Karpas-422 (cell line): Measurements from ENCODE around the gene COL4A2. TPM values are rescaled to one million over a fixed set of nuclear protein-coding genes. Genes with fewer than 3 reads are reported as not detected.
"Not testable (repeated sequence)": the region's sequence is repeated elsewhere in the genome, so short reads cannot be mapped to it uniquely, and the experiment has no call there.

ENCODE experiments used
- DNase-seq: peaks from one replicate; pipeline ENCODE4 v3.0.0-alpha.2; 2015
- H2AFZ ChIP-seq: fragments of 200-600 bp; sonication (generic); 2 replicates; pipeline ENCODE4 v1.6.1; 2014; ENCODE audit warnings: antibody characterized with exemption, low read length, mixed read lengths
- H3K27ac ChIP-seq: fragments of 200-600 bp; sonication (generic); 2 replicates; pipeline ENCODE4 v1.5.1; 2014; ENCODE audit warnings: mild to moderate bottlenecking, low read length, moderate library complexity
- H3K27me3 ChIP-seq: fragments of 200-600 bp; sonication (generic); 2 replicates; pipeline ENCODE4 v1.6.1; 2014; ENCODE audit warnings: low read length, mixed read lengths
- H3K36me3 ChIP-seq: fragments of 200-600 bp; sonication (generic); 2 replicates; pipeline ENCODE4 v1.6.1; 2014; ENCODE audit warnings: low read length, mixed read lengths; ENCODE audit not compliant: insufficient read depth
- H3K4me1 ChIP-seq: fragments of 200-600 bp; sonication (generic); 2 replicates; pipeline ENCODE4 v1.6.1; 2014; ENCODE audit warnings: mild to moderate bottlenecking, low read length, mixed read lengths
- H3K4me2 ChIP-seq: fragments of 200-600 bp; sonication (generic); 2 replicates; pipeline ENCODE4 v1.6.1; 2014; ENCODE audit warnings: low read length, low read depth, mild to moderate bottlenecking; ENCODE audit not compliant: poor library complexity, severe bottlenecking
- H3K4me3 ChIP-seq: fragments of 200-600 bp; sonication (generic); 2 replicates; pipeline ENCODE4 v1.5.1; 2014; ENCODE audit warnings: mild to moderate bottlenecking, antibody characterized with exemption, low read length, mixed read lengths
- H3K79me2 ChIP-seq: fragments of 200-600 bp; sonication (generic); 2 replicates; pipeline ENCODE4 v1.6.1; 2014; ENCODE audit warnings: mild to moderate bottlenecking, low read length, mixed read lengths
- H3K9ac ChIP-seq: fragments of 200-600 bp; sonication (generic); 2 replicates; pipeline ENCODE4 v1.6.0; 2014; ENCODE audit warnings: low read length
- H3K9me2 ChIP-seq: fragments of 200-600 bp; sonication (generic), shearing (Covaris generic); replicated peaks from 2 replicates; pipeline ENCODE4 v1.6.0; 2014; ENCODE audit warnings: mild to moderate bottlenecking, low read length, moderate library complexity; ENCODE audit not compliant: insufficient read depth
- H3K9me3 ChIP-seq: fragments of 300-700, 200-600 bp; sonication (generic); 2 replicates; pipeline ENCODE4 v1.6.1; 2014; ENCODE audit warnings: low read length, mixed read lengths
- H4K20me1 ChIP-seq: fragments of 200-600 bp; sonication (generic); 2 replicates; pipeline ENCODE4 v1.6.1; 2014; ENCODE audit warnings: mild to moderate bottlenecking, antibody characterized with exemption, low read length, low read depth; ENCODE audit not compliant: insufficient read depth
- total RNA-seq: library from RNA; depleted of rRNA; stranded (reverse); fragments of >200 nt; shearing (Covaris generic); gene quantifications from 2 replicates; pipeline ENCODE4 v1.2.3, GENCODE V29; 2014; ENCODE audit warnings: low replicate concordance

Gene COL4A2
- total RNA-seq, 1 experiment from 2014 or later: not detected

GRCh38 chr13:110309661-110310524 lies 2.8 kb downstream of the COL4A2 start:
- no peak overlapping the region for H3K9ac ChIP-seq
- H3K79me2 ChIP-seq: no peaks in the 10 kb centered on the region
- no peaks in the 10 kb centered on the region for H3K4me1 ChIP-seq
- DNase-seq: no peak
- no peak overlapping the region for H3K4me3 ChIP-seq
- no peaks in the 10 kb centered on the region for H3K27me3 ChIP-seq
- no peaks in the 10 kb centered on the region for H3K9me3 ChIP-seq
- no peak overlapping the region for H3K4me2 ChIP-seq
- no peaks in the 10 kb centered on the region for H4K20me1 ChIP-seq
- no peaks in the 10 kb centered on the region for H3K36me3 ChIP-seq
- H3K27ac ChIP-seq: no peak overlapping the region
- H3K9me2 ChIP-seq: no peaks in the 10 kb centered on the region
- H2AFZ ChIP-seq: no peak overlapping the region

- Histone ChIP-seq H3K27me3 (no peaks in the 10 kb centered on the region), H3K9ac (no peak overlapping the region), H2AFZ (no peak overlapping the region), H3K79me2 (no peaks in the 10 kb centered on the region), H3K9me3 (no peaks in the 10 kb centered on the region), H3K36me3 (no peaks in the 10 kb centered on the region), H3K9me2 (no peaks in the 10 kb centered on the region), H3K4me3 (no peak overlapping the region), H3K4me1 (no peaks in the 10 kb centered on the region), H3K27ac (no peak overlapping the region), H3K4me2 (no peak overlapping the region), H4K20me1 (no peaks in the 10 kb centered on the region)
- DNase-seq: no peak
These were observed 3.7 kb downstream of the COL4A2 start for GRCh38 chr13:110310541-110311442.

- no peaks in the 10 kb centered on the region for H4K20me1 ChIP-seq
- DNase-seq: no peak
- no peak overlapping the region for H3K4me3 ChIP-seq
- no peak overlapping the region for H3K27ac ChIP-seq
- no peak overlapping the region for H3K9ac ChIP-seq
- H3K4me2 ChIP-seq: no peak overlapping the region
- no peaks in the 10 kb centered on the region for H3K9me3 ChIP-seq
- no peaks in the 10 kb centered on the region for H3K9me2 ChIP-seq
- H3K27me3 ChIP-seq: no peaks in the 10 kb centered on the region
- H3K4me1 ChIP-seq: no peaks in the 10 kb centered on the region
- no peaks in the 10 kb centered on the region for H3K36me3 ChIP-seq
- H3K79me2 ChIP-seq: no peaks in the 10 kb centered on the region
- H2AFZ ChIP-seq: no peak overlapping the region
These were observed 4.6 kb downstream of the COL4A2 start for GRCh38 chr13:110311443-110312338.

GRCh38 chr13:110312339-110313031 lies 5.4 kb downstream of the COL4A2 start:
- Histone ChIP-seq H3K79me2 (no peaks in the 10 kb centered on the region), H3K36me3 (no peaks in the 10 kb centered on the region), H4K20me1 (no peaks in the 10 kb centered on the region), H3K9me3 (no peaks in the 10 kb centered on the region), H3K4me2 (no peak overlapping the region), H3K4me1 (no peaks in the 10 kb centered on the region), H3K9ac (no peak overlapping the region), H3K9me2 (no peaks in the 10 kb centered on the region), H2AFZ (no peak overlapping the region), H3K4me3 (no peak overlapping the region), H3K27me3 (no peaks in the 10 kb centered on the region), H3K27ac (no peak overlapping the region)
- no peak for DNase-seq

- not testable (repeated sequence) for H2AFZ ChIP-seq, H3K4me2 ChIP-seq, H3K4me1 ChIP-seq, H3K36me3 ChIP-seq, H3K79me2 ChIP-seq, H3K9me3 ChIP-seq, H3K9me2 ChIP-seq, H3K4me3 ChIP-seq, H4K20me1 ChIP-seq, DNase-seq, H3K27me3 ChIP-seq, H3K9ac ChIP-seq, H3K27ac ChIP-seq
These were observed 6.2 kb downstream of the COL4A2 start for GRCh38 chr13:110313261-110313660.

GRCh38 chr13:110313733-110314132 lies 6.6 kb downstream of the COL4A2 start:
- not testable (repeated sequence) for H3K9me3 ChIP-seq, H3K4me3 ChIP-seq, DNase-seq, H3K79me2 ChIP-seq, H2AFZ ChIP-seq, H4K20me1 ChIP-seq, H3K27ac ChIP-seq, H3K4me1 ChIP-seq, H3K36me3 ChIP-seq, H3K27me3 ChIP-seq, H3K4me2 ChIP-seq, H3K9me2 ChIP-seq, H3K9ac ChIP-seq

- no peak overlapping the region for H3K4me3 ChIP-seq
- no peaks in the 10 kb centered on the region for H3K36me3 ChIP-seq
- no peak overlapping the region for H3K27ac ChIP-seq
- H3K79me2 ChIP-seq: no peaks in the 10 kb centered on the region
- no peaks in the 10 kb centered on the region for H3K4me1 ChIP-seq
- H3K9ac ChIP-seq: no peak overlapping the region
- no peak for DNase-seq
- H3K4me2 ChIP-seq: no peak overlapping the region
- H2AFZ ChIP-seq: no peak overlapping the region
- H3K27me3 ChIP-seq: no peaks in the 10 kb centered on the region
- H3K9me3 ChIP-seq: no peaks in the 10 kb centered on the region
- no peaks in the 10 kb centered on the region for H4K20me1 ChIP-seq
- no peaks in the 10 kb centered on the region for H3K9me2 ChIP-seq
These were observed 7.6 kb downstream of the COL4A2 start for GRCh38 chr13:110314516-110315245.
